ENCODE data around the gene B4GALNT2.

- TF ChIP-seq CTCF (IDR thresholded peaks at IDR 0.05) (no peak), POLR2A (IDR thresholded peaks at IDR 0.05) (no peak)
These were observed 25.4 kb upstream of the B4GALNT2 start for GRCh38 chr17:49107211-49107557.

Data from right lobe of liver (tissue), 4 donors.